GM12874 (cell line): ENCODE results near the gene MXI1.

Experiments
- CTCF ChIP-seq: IDR thresholded peaks from 2 replicates; pipeline ENCODE4 v1.5.1; 2011; ENCODE audit warnings: low read depth, mild to moderate bottlenecking, control low read depth, low read length, moderate library complexity; ENCODE audit not compliant: insufficient read depth

MXI1 gene

DNA sequence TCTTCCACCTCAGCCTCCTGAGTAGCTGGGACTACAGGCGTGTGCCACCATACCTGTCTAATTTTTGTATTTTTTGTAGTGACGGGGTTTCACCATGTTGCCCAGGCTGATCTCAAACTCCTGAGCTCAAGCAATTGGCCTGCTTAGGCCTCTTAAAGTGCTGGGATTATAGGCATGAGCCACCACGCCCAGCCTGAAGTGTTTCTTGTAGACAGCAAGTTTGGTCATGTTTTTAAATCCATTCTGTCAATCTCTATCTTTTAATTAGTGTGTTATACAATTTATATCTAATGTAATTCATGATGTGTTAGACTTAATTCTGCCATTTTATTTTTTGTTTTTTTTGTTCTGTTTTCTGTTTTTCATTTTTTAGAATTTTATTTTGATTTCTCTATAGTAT is 17.2 kb upstream of the MXI1 start:
- TF ChIP-seq CTCF = no peak

- no peak for TF ChIP-seq CTCF
Observed at GRCh38 chr10:110192552-110192951, 14.9 kb upstream of the MXI1 start.

DNA sequence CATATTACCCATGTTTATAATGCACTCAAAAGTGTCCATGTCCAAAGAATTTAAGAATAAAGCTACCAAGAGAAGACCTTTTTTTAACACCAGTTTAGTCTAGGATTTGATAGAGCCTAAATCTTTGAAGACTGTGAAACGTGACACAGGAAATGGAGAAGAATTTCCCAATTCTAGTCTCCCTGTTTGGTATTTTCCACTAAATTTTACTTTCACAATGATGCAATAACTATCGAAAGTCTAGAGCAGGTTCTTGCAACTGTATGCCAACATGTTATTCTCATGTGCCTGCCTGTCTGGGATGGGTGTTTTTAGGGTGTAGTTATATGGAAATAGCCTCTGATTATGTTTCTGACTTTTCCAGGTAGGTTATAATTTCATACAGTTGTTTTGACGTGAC is 6.9 kb upstream of the MXI1 start:
- no peak for TF ChIP-seq CTCF

GRCh38 chr10:110203500-110204455 is 3.6 kb upstream of the MXI1 start:
- no peak for TF ChIP-seq CTCF

- no peak for TF ChIP-seq CTCF
Observed at GRCh38 chr10:110205051-110205675, 2.2 kb upstream of the MXI1 start.

DNA sequence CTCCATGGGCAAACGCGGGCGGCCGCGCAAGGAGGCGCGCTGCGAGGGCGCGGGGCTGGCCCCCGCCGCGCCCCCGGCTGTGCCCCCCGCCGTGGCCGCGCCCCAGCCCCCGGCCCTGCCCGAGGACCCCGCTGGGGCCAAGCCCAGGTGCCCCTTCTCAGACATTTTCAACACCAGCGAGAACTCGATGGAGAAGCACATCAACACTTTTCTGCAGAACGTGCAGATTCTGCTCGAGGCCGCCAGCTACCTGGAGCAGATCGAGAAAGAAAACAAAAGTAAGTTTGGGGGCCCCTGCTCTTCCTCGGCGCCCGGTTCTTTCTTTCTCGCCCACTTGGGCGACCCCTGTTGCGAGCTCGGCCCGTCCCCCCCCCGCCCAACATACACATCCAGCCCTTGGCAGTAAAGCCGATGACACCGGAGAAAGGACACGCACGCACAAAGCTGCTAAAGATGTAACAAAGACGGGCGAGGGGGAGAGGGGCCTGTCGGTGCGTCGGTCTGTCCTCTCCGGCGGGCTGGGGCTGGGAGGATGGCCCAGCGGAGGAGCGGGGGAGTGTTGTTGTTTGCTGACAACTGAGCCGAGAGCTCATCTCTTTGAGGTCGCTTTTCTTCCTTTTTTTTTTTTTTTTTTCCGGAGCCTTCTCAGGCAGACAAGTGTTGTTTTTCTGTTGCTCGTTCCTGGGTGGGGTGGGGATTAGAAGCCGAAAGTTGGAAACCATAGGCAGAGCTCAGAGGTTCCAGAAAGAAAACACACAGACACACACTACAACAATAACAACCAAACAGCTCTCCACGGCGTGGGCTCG is 604 bp downstream of the MXI1 start:
- TF ChIP-seq CTCF = no peak
